Measurements from ENCODE around the gene CCDC57.
A peak's percentile ranks its signal among the peaks of the same experiment; 100 is the strongest.

- TF ChIP-seq JUN (IDR thresholded peaks at IDR 0.05; ENCODE audit: borderline replicate concordance, low read depth, low read length) (no peak), JUN (CRISPR knock-in tag; IDR thresholded peaks at IDR 0.05; ENCODE audit: borderline replicate concordance) (no peak), ZBED1 (IDR thresholded peaks at IDR 0.05) (no peak), RFX7 (CRISPR knock-in tag; IDR thresholded peaks at IDR 0.05) (no peak), RBFOX2 (IDR thresholded peaks at IDR 0.05; ENCODE audit: low read depth, low read length) (0 out of 2 replicates have a peak, but pooled peaks have one; percentile 24), GTF2F1 (IDR thresholded peaks at IDR 0.05; ENCODE audit: low read depth, low read length) (no peak), POLR2A (conservative IDR thresholded peaks at IDR 0.05) (no peak), NR1H2 (CRISPR knock-in tag; IDR thresholded peaks at IDR 0.05) (no peak), NR2C2 (CRISPR knock-in tag; IDR thresholded peaks at IDR 0.05) (no peak), NR2C2 (tag; IDR thresholded peaks at IDR 0.05) (no peak), GATAD2B (IDR thresholded peaks at IDR 0.05; ENCODE audit: borderline replicate concordance) (no peak), TCF7L2 (IDR thresholded peaks at IDR 0.05; ENCODE audit: low read depth, low read length) (no peak), DEAF1 (CRISPR knock-in tag; IDR thresholded peaks at IDR 0.05) (no peak), RFX5 (IDR thresholded peaks at IDR 0.05; ENCODE audit: low read depth, low read length) (no peak)
Observed at GRCh38 chr17:82201498-82201910, 11.1 kb downstream of the CCDC57 start.
